Fibroblast of lung (primary cell): ENCODE data around the gene CNOT3. TPM values are rescaled to one million over a fixed set of nuclear protein-coding genes. Genes with fewer than 3 reads are reported as not detected.

Experiments
- DNase-seq, 2 donors: peaks; one replicate each; pipeline versions ENCODE4 v3.0.0 to v3.0.0-alpha.2; 2010; ENCODE audit warnings: low read depth in 2 of 2
- H2AFZ ChIP-seq: 2 replicates; pipeline ENCODE4 v1.5.1; 2012; ENCODE audit warnings: low read length, control low read depth, inconsistent platforms
- H3K27ac ChIP-seq: 2 replicates; pipeline ENCODE4 v1.5.1; 2011; ENCODE audit warnings: low read length, control low read depth; ENCODE audit not compliant: insufficient read depth
- H3K27me3 ChIP-seq: 2 replicates; pipeline ENCODE4 v1.5.1; 2011; ENCODE audit warnings: mild to moderate bottlenecking, low read length; ENCODE audit not compliant: control insufficient read depth, insufficient read depth
- H3K36me3 ChIP-seq: 2 replicates; pipeline ENCODE4 v1.5.1; 2011; ENCODE audit warnings: low read length; ENCODE audit not compliant: control insufficient read depth, insufficient read depth
- H3K4me1 ChIP-seq: 2 replicates; pipeline ENCODE4 v1.5.1; 2011; ENCODE audit warnings: low read length; ENCODE audit not compliant: control insufficient read depth, insufficient read depth; ENCODE audit errors: extremely low read depth
- H3K4me2 ChIP-seq: 2 replicates; pipeline ENCODE4 v1.5.1; 2011; ENCODE audit warnings: low read length, control low read depth; ENCODE audit not compliant: insufficient read depth; ENCODE audit errors: extremely low read depth
- H3K4me3 ChIP-seq, 4 experiments: fragments of 200-600 bp in 1 of 4; sonication (generic) in 1 of 4; replicated peaks in 1 of 4; 2 replicates each; pipeline ENCODE4 v1.5.1; 2011 to 2016; ENCODE audit warnings: low read length in 4 of 4, low read depth in 3 of 4, mild to moderate bottlenecking in 3 of 4, control low read depth in 2 of 4, inconsistent platforms in 1 of 4, mixed read lengths in 1 of 4; ENCODE audit not compliant: insufficient read depth in 1 of 4; ENCODE audit errors: control extremely low read depth in 1 of 4
- H3K79me2 ChIP-seq: 2 replicates; pipeline ENCODE4 v1.5.1; 2012; ENCODE audit warnings: mild to moderate bottlenecking, low read length, inconsistent platforms; ENCODE audit not compliant: control insufficient read depth, insufficient read depth
- H3K9ac ChIP-seq: 2 replicates; pipeline ENCODE4 v1.5.1; 2011; ENCODE audit warnings: mild to moderate bottlenecking, low read length, control low read depth; ENCODE audit not compliant: insufficient read depth
- H3K9me3 ChIP-seq: 2 replicates; pipeline ENCODE4 v1.5.1; 2012; ENCODE audit warnings: low read depth, low read length; ENCODE audit not compliant: control insufficient read depth, insufficient read depth
- H4K20me1 ChIP-seq: 2 replicates; pipeline ENCODE4 v1.5.1; 2011; ENCODE audit warnings: low read length; ENCODE audit not compliant: control insufficient read depth, insufficient read depth; ENCODE audit errors: extremely low read depth
- EZH2 ChIP-seq: IDR thresholded peaks from 2 replicates; pipeline ENCODE4 v1.5.1; 2012; ENCODE audit warnings: low read length, control low read depth, mild to moderate bottlenecking; ENCODE audit errors: missing control alignments
- polyA plus RNA-seq, 2 donors: library from polyadenylated mRNA; depleted of rRNA in 1 of 2; stranded (reverse) in 1 of 2; unstranded in 1 of 2; fragments of >200 nt; gene quantifications; 2 replicates each; pipeline ENCODE4 v1.2.1, GENCODE V29; 2011 to 2012; ENCODE audit warnings: missing spikeins in 1 of 2
- total RNA-seq: library from RNA; depleted of rRNA; stranded (reverse); fragments of >200 nt; gene quantifications from 2 replicates; pipeline ENCODE4 v1.2.1, GENCODE V29; 2014
- TF ChIP-seq, protein P1 (sequence below), 2 donors: IDR thresholded peaks in 1 of 2; conservative IDR thresholded peaks in 1 of 2; 1 replicate in 1 of 2; 2 replicates in 1 of 2; pipeline ENCODE4 v1.5.1; 2011 to 2012; ENCODE audit warnings: low read length in 2 of 2, control low read depth in 1 of 2, inconsistent platforms in 1 of 2, low read depth in 1 of 2, mild to moderate bottlenecking in 1 of 2

Gene CNOT3
- total and polyA plus RNA-seq, 2 donors (not counting 1 experiment from before 2014, with no cell fraction given), result 10.4 to 10.7 TPM

DNA sequence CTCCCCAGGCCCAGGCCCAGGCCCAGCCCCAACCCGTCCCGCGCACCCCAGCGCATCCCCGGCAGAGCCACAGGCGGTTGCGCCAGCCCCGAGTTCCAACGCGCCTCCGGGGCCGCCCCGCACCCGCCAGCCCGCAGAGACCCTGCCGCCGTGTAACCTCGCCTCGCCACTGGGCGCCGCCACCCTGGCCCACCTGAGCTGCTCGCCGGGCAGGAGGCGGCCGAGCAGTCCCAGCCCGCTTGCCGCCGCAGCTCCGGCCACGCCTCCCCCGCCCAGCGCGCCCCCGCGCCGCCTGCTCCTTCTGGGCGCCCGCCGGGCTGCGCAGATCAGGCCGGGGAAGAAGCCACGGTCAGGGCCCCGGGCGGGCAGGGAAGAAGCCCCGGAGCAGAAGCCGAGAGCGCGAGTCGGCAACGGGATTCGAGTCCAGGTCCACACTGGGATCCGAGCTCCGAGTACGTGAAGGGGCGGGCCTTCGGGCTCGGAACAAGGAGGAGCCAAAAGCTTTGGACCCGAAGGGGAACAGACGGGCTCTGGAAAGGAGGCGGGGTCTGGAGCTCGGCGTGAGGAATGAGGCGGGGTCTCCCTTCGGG is 51.7 kb downstream of the CNOT3 start, which contains the start of gene MBOAT7:
Gene MBOAT7 (minus strand): TSS at position 436 of the 590 bp plus-strand sequence. CDS start 1,072 bp downstream, outside the sequence.
- Histone ChIP-seq H3K27me3 (no peaks in the 10 kb centered on the region), H3K79me2 (peaks cover 30% of the 10 kb centered on the region), H3K4me1 (peaks cover 11% of the 10 kb centered on the region), H3K4me2 (peak within 1 kb of the TSS; percentile 67), H3K4me3 (peak within 1 kb of the TSS; percentile 50 to 82 (median 70)), H3K36me3 (peaks cover 9% of the 10 kb centered on the region), H2AFZ (peak within 1 kb of the TSS; percentile 68), H4K20me1 (no peaks in the 10 kb centered on the region), H3K27ac (peak within 1 kb of the TSS; percentile 98), H3K9me3 (no peaks in the 10 kb centered on the region), H3K9ac (peak within 1 kb of the TSS; percentile 93)
- DNase-seq, result no peak
- TF ChIP-seq, protein P1, sequence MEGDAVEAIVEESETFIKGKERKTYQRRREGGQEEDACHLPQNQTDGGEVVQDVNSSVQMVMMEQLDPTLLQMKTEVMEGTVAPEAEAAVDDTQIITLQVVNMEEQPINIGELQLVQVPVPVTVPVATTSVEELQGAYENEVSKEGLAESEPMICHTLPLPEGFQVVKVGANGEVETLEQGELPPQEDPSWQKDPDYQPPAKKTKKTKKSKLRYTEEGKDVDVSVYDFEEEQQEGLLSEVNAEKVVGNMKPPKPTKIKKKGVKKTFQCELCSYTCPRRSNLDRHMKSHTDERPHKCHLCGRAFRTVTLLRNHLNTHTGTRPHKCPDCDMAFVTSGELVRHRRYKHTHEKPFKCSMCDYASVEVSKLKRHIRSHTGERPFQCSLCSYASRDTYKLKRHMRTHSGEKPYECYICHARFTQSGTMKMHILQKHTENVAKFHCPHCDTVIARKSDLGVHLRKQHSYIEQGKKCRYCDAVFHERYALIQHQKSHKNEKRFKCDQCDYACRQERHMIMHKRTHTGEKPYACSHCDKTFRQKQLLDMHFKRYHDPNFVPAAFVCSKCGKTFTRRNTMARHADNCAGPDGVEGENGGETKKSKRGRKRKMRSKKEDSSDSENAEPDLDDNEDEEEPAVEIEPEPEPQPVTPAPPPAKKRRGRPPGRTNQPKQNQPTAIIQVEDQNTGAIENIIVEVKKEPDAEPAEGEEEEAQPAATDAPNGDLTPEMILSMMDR (conservative IDR thresholded peaks at IDR 0.05 in 1 of 2, IDR thresholded peaks at IDR 0.05 in 1 of 2; ENCODE audit: low read depth in 1 of 2, low read length in 2 of 2), result no peak
- TF ChIP-seq EZH2, result no peak

DNA sequence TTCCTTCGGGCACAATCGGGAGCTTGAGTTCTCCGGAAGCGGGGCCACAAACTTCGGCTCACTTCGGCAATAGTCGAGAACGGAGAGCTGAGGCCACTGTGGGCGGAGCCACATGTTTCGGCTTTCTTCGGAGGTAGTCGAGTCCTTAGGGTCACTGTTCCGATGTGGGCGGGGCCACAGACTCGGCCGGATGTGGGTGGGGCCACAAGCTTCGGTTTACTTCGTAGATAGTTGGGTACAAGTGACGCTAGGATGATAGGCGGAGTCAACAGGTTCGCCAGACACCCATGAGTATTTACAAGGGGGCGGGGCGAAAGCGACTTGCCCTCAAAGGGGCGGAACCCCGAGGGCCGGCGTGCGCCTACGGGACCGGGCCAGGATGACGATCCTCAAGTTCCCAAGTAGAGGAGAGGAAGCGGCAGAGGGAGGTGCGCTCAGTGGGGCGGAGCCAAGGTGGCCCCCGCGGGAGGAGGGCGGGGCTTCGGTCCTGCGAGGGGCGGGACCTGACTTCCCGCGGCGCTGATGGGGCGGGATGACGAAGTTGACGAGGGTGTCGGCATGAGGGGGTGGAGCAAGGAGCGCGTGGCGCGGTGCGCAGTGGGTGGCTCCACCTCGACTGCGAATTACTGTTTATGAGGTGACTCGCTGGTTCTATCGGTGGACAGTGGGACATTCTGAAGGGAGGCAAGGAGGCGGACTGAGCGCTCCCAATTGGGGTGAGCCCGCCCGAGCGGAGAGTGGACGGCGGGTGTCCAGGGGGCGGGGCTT is 52.4 kb downstream of the CNOT3 start:
- H3K79me2 ChIP-seq, result peaks cover 30% of the 10 kb centered on the region
- H4K20me1 ChIP-seq, result no peaks in the 10 kb centered on the region
- peak overlapping the region; percentile 93 for H3K9ac ChIP-seq
- TF ChIP-seq, protein P1 (conservative IDR thresholded peaks at IDR 0.05 in 1 of 2, IDR thresholded peaks at IDR 0.05 in 1 of 2; ENCODE audit: low read depth in 1 of 2, low read length in 2 of 2), result no peak
- no peak for TF ChIP-seq EZH2
- H3K36me3 ChIP-seq, result peaks cover 9% of the 10 kb centered on the region
- H3K27me3 ChIP-seq, result no peaks in the 10 kb centered on the region
- DNase-seq, result peak; percentile 100
- no peaks in the 10 kb centered on the region for H3K9me3 ChIP-seq
- peaks cover 11% of the 10 kb centered on the region for H3K4me1 ChIP-seq
- H3K4me2 ChIP-seq, result peak overlapping the region; percentile 36
- H3K27ac ChIP-seq, result peak overlapping the region; percentile 98
- peak overlapping the region; percentile 68 for H2AFZ ChIP-seq
- H3K4me3 ChIP-seq, result peak overlapping the region; percentile 50 to 82 (median 63)

DNA sequence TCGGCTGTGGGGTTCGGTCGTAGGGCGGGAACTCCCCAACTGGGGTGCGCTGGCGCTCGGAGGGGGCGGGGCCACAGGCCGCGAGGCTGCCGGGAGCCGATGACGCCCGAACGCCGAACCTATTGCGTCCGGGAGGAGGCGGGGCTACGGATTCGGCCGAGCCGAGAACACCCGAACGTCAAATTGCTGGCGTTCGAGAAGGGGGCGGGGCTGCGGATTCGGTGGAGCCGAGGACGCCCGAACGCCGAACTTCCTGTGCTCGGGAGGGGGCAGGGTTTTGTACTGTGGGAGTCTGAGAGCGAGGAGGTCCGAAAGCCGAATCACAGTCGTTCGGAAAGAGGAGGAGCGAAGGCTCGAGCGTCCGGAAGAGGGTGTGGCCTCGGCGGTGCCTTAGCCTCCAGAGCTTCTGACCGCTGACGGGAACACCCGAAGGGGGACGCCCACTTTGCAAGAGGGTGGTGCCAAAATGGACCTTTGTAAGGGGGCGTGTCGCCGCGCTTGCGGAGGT is 53.0 kb downstream of the CNOT3 start:
- H3K4me3 ChIP-seq, result peak overlapping the region; percentile 68 to 88 (median 82)
- H3K27me3 ChIP-seq, result no peaks in the 10 kb centered on the region
- peak overlapping the region; percentile 95 for H2AFZ ChIP-seq
- peaks cover 9% of the 10 kb centered on the region for H3K36me3 ChIP-seq
- H3K9ac ChIP-seq, result peak overlapping the region; percentile 93
- H3K9me3 ChIP-seq, result no peaks in the 10 kb centered on the region
- peak overlapping the region; percentile 76 for H3K4me2 ChIP-seq
- peak; percentile 98 to 100 for DNase-seq
- TF ChIP-seq EZH2, result no peak
- TF ChIP-seq, protein P1 (conservative IDR thresholded peaks at IDR 0.05 in 1 of 2, IDR thresholded peaks at IDR 0.05 in 1 of 2; ENCODE audit: low read depth in 1 of 2, low read length in 2 of 2), result no peak
- no peaks in the 10 kb centered on the region for H4K20me1 ChIP-seq
- H3K79me2 ChIP-seq, result peaks cover 30% of the 10 kb centered on the region
- H3K27ac ChIP-seq, result peak overlapping the region; percentile 98
- peaks cover 11% of the 10 kb centered on the region for H3K4me1 ChIP-seq
